ENCODE data around the gene BRD3OS.
A peak's percentile ranks its signal among the peaks of the same experiment; 100 is the strongest.
"Not testable (repeated sequence)": the region's sequence is repeated elsewhere in the genome, so short reads cannot be mapped to it uniquely, and the experiment has no call there.

The BRD3OS gene

GRCh38 chr9:134024828-134025605, at the start of gene BRD3OS:
Gene BRD3OS (plus strand): TSS chr9:134025481. CDS start chr9:134026748, 1,267 bp downstream.
- peak; percentile 98 for DNase-seq

- no peak for DNase-seq
Measured at GRCh38 chr9:133975511-133975910, 49.8 kb upstream of the BRD3OS start.

GRCh38 chr9:133976191-133976861, 49.0 kb upstream of the BRD3OS start:
- no peak for DNase-seq

GRCh38 chr9:133976887-133977286, 48.4 kb upstream of the BRD3OS start:
- DNase-seq, result no peak

GRCh38 chr9:133977421-133978201, 47.7 kb upstream of the BRD3OS start:
- no peak for DNase-seq

GRCh38 chr9:133978226-133978898, 46.9 kb upstream of the BRD3OS start:
- no peak for DNase-seq

GRCh38 chr9:133978899-133979272, 46.4 kb upstream of the BRD3OS start:
- no peak for DNase-seq

- no peak for DNase-seq
Measured at GRCh38 chr9:133979273-133979920, 45.9 kb upstream of the BRD3OS start.

GRCh38 chr9:133979921-133980863, 45.1 kb upstream of the BRD3OS start:
- peak; percentile 59 for DNase-seq

- DNase-seq, result no peak
Measured at GRCh38 chr9:133980864-133981588, 44.3 kb upstream of the BRD3OS start.

- DNase-seq, result no peak
Measured at GRCh38 chr9:133981589-133981957, 43.7 kb upstream of the BRD3OS start.

GRCh38 chr9:133981958-133982681, 43.2 kb upstream of the BRD3OS start:
- no peak for DNase-seq

- no peak for DNase-seq
Measured at GRCh38 chr9:133982971-133983720, 42.1 kb upstream of the BRD3OS start.

- no peak for DNase-seq
Measured at GRCh38 chr9:133986061-133986460, 39.2 kb upstream of the BRD3OS start.

- DNase-seq, result no peak
Measured at GRCh38 chr9:133986774-133987445, 38.4 kb upstream of the BRD3OS start.

- DNase-seq, result no peak
Measured at GRCh38 chr9:133987446-133987788, 37.9 kb upstream of the BRD3OS start.

- DNase-seq, result no peak
Measured at GRCh38 chr9:133987946-133988665, 37.2 kb upstream of the BRD3OS start.

- DNase-seq, result not testable (repeated sequence)
Measured at GRCh38 chr9:133988771-133989170, 36.5 kb upstream of the BRD3OS start.
